Small intestine (tissue), 7 donors: ENCODE results near the gene TXNRD3. TPM values are rescaled to one million over a fixed set of nuclear protein-coding genes. Genes with fewer than 3 reads are reported as not detected.

ENCODE experiments used
- DNase-seq, 2 donors: peaks; one replicate each; pipeline versions ENCODE4 v3.0.0 to v3.0.0-alpha.2; 2013
- FAIRE-seq: peaks from 2 replicates; lab custom pipeline; 2012; peaks lifted over from hg19 to GRCh38; lab: Jason Lieb, UNC
- H3K27ac ChIP-seq, 3 donors: one replicate each; pipeline ENCODE4 v1.5.1; 2013; ENCODE audit warnings: low read length in 2 of 3, mild to moderate bottlenecking in 2 of 3, control low read depth in 1 of 3, inconsistent platforms in 1 of 3, low read depth in 1 of 3, moderate library complexity in 1 of 3
- H3K27me3 ChIP-seq, 3 donors: one replicate each; pipeline ENCODE4 v1.6.1; 2013; ENCODE audit warnings: low read length in 3 of 3, inconsistent platforms in 1 of 3; ENCODE audit not compliant: control insufficient read depth in 3 of 3, insufficient read depth in 3 of 3
- H3K36me3 ChIP-seq, 3 donors: one replicate each; pipeline ENCODE4 v1.6.1; 2013; ENCODE audit warnings: low read length in 3 of 3, inconsistent platforms in 1 of 3, low read depth in 1 of 3, mild to moderate bottlenecking in 1 of 3, moderate library complexity in 1 of 3; ENCODE audit not compliant: control insufficient read depth in 3 of 3, insufficient read depth in 2 of 3
- H3K4me1 ChIP-seq, 3 donors: one replicate each; pipeline ENCODE4 v1.6.1; 2013; ENCODE audit warnings: low read length in 2 of 3, inconsistent platforms in 1 of 3, low read depth in 1 of 3, mild to moderate bottlenecking in 1 of 3, moderate library complexity in 1 of 3; ENCODE audit not compliant: control insufficient read depth in 3 of 3, insufficient read depth in 2 of 3
- H3K4me3 ChIP-seq, 3 donors: one replicate each; pipeline ENCODE4 v1.5.1; 2013; ENCODE audit warnings: low read length in 3 of 3, control low read depth in 1 of 3, inconsistent platforms in 1 of 3, low read depth in 1 of 3, mild to moderate bottlenecking in 1 of 3, moderate library complexity in 1 of 3
- H3K9me3 ChIP-seq, 2 donors: one replicate each; pipeline ENCODE4 v1.6.1; 2013; ENCODE audit warnings: low read depth in 1 of 2, low read length in 1 of 2; ENCODE audit not compliant: control insufficient read depth in 2 of 2, insufficient read depth in 1 of 2
- WGBS, 3 donors: extraction: QIAGEN DNeasy Blood & Tissue Kit; methylation state at CpG; one replicate each; pipeline ENCODE4 v1.1.7; 2013; 5-methylcytosine and 5-hydroxymethylcytosine counted together
- polyA plus RNA-seq, 4 donors: library from polyadenylated mRNA; stranded (reverse) in 3 of 4; unstranded in 1 of 4; fragments of 200-250 nt in 3 of 4; fragments of 120-200 nt in 1 of 4; gene quantifications; one replicate each; pipeline versions ENCODE4 v1.2.1 to v1.2.3, GENCODE V29; 2013
- donor health status: healthy with polysubstance abuse.
- donor health status: control.
- donor health status: control.
- donor health status: Bipolar disorder and iron deficiency.
- donor health status: healthy.

The TXNRD3 gene
- polyA plus RNA-seq, 4 donors, result 0.89 to 7.4 (median 2.8) TPM

GRCh38 chr3:126667631-126668449, 12.9 kb upstream of the TXNRD3 start:
- peaks cover 0 to 2% (median 0%) of the 10 kb centered on the region in 3 donors for H3K27me3 ChIP-seq
- FAIRE-seq, result no peak
- H3K27ac ChIP-seq, result no peak overlapping the region
- no peaks in the 10 kb centered on the region for H3K9me3 ChIP-seq
- H3K36me3 ChIP-seq, result no peaks in the 10 kb centered on the region
- no peaks in the 10 kb centered on the region for H3K4me1 ChIP-seq
- WGBS, 3 donors, result 80 to 85% (median 83%) methylated on average over 15 of the region's 15 CpGs
- DNase-seq, result no peak
- no peak overlapping the region for H3K4me3 ChIP-seq

GRCh38 chr3:126666658-126667528, 12.0 kb upstream of the TXNRD3 start:
- H3K36me3 ChIP-seq, result no peaks in the 10 kb centered on the region
- FAIRE-seq (no peak), DNase-seq (no peak)
- 85 to 87% (median 85%) methylated on average over 15 of the region's 15 CpGs for WGBS, 3 donors
- no peaks in the 10 kb centered on the region for H3K9me3 ChIP-seq
- H3K4me3 ChIP-seq, result no peak overlapping the region
- no peaks in the 10 kb centered on the region for H3K4me1 ChIP-seq
- H3K27ac ChIP-seq, result no peak overlapping the region
- H3K27me3 ChIP-seq, result peaks cover 0 to 9% (median 2%) of the 10 kb centered on the region in 3 donors

- WGBS, 3 donors, result 73 to 80% (median 74%) methylated on average over 15 of the region's 15 CpGs
- FAIRE-seq, result no peak
- no peaks in the 10 kb centered on the region for H3K36me3 ChIP-seq
Measured at GRCh38 chr3:126665959-126666657, 11.2 kb upstream of the TXNRD3 start.

GRCh38 chr3:126665221-126665936, 10.5 kb upstream of the TXNRD3 start:
- Histone ChIP-seq H3K27ac (no peak overlapping the region), H3K36me3 (no peaks in the 10 kb centered on the region), H3K4me3 (no peak overlapping the region), H3K9me3 (peaks cover 0 to 2% of the 10 kb centered on the region in 2 donors), H3K4me1 (no peaks in the 10 kb centered on the region), H3K27me3 (peaks cover 0 to 21% (median 13%) of the 10 kb centered on the region in 3 donors)
- FAIRE-seq (no peak), DNase-seq (no peak)
- WGBS, 3 donors, result 76 to 88% (median 82%) methylated on average over 6 of the region's 6 CpGs

More at GRCh38 chr3:126665959-126666657, 11.2 kb upstream of the TXNRD3 start:
- H3K4me1 ChIP-seq, result no peaks in the 10 kb centered on the region
- H3K9me3 ChIP-seq, result peaks cover 0 to 2% of the 10 kb centered on the region in 2 donors
- no peak for DNase-seq
- no peak overlapping the region for H3K27ac ChIP-seq
- H3K27me3 ChIP-seq, result peaks cover 0 to 15% (median 7%) of the 10 kb centered on the region in 3 donors
- H3K4me3 ChIP-seq, result no peak overlapping the region

- H3K9me3 ChIP-seq, result peaks cover 0 to 2% of the 10 kb centered on the region in 2 donors
- no peaks in the 10 kb centered on the region for H3K36me3 ChIP-seq
- H3K27me3 ChIP-seq, result peaks cover 0 to 24% (median 13%) of the 10 kb centered on the region in 3 donors
- H3K27ac ChIP-seq, result no peak overlapping the region
- 30 to 52% (median 44%) methylated on average over 5 of the region's 5 CpGs for whole genome bisulfite sequencing, 3 donors
- DNase-seq (no peak), FAIRE-seq (no peak)
- no peak overlapping the region for H3K4me3 ChIP-seq
- no peaks in the 10 kb centered on the region for H3K4me1 ChIP-seq
Measured at GRCh38 chr3:126664591-126665214, 9.8 kb upstream of the TXNRD3 start.

- 90 to 92% (median 91%) methylated on average over 8 of the region's 8 CpGs for WGBS, 3 donors
- peaks cover 0 to 27% (median 13%) of the 10 kb centered on the region in 3 donors for H3K27me3 ChIP-seq
- DNase-seq, result no peak
- H3K4me1 ChIP-seq, result no peaks in the 10 kb centered on the region
- FAIRE-seq, result no peak
- H3K36me3 ChIP-seq, result no peaks in the 10 kb centered on the region
- peaks cover 0 to 7% of the 10 kb centered on the region in 2 donors for H3K9me3 ChIP-seq
- H3K4me3 ChIP-seq, result no peak overlapping the region
- H3K27ac ChIP-seq, result no peak overlapping the region
Measured at GRCh38 chr3:126663750-126664149, 8.8 kb upstream of the TXNRD3 start.

- FAIRE-seq, result no peak
- Histone ChIP-seq H3K4me1 (no peaks in the 10 kb centered on the region), H3K27ac (no peak overlapping the region), H3K36me3 (no peaks in the 10 kb centered on the region), H3K27me3 (peaks cover 0 to 27% (median 13%) of the 10 kb centered on the region in 3 donors), H3K9me3 (peaks cover 0 to 9% of the 10 kb centered on the region in 2 donors), H3K4me3 (no peak overlapping the region)
- 76 to 83% (median 81%) methylated on average over 4 of the region's 4 CpGs for WGBS, 3 donors
- DNase-seq, result no peak
Measured at GRCh38 chr3:126663257-126663656, 8.3 kb upstream of the TXNRD3 start.
